ENCODE data around the gene CCDC3. TPM values are rescaled to one million over a fixed set of nuclear protein-coding genes. Genes with fewer than 3 reads are reported as not detected.

The CCDC3 gene
- total RNA-seq, 6 experiments from 2014 or later, result 0.05 to 0.09 (median 0.07) TPM; not detected in 2

GRCh38 chr10:12940791-12941190, 60.7 kb downstream of the CCDC3 start:
- Mint-ChIP-seq H3K9me3 (peaks cover 15% of the 10 kb centered on the region), H3K36me3 (ENCODE audit: low read depth) (no peaks in the 10 kb centered on the region), H3K4me1 (ENCODE audit: low read depth) (no peaks in the 10 kb centered on the region)

GRCh38 chr10:12938271-12938670, 63.2 kb downstream of the CCDC3 start:
- Mint-ChIP-seq H3K27ac (no peak overlapping the region), H3K36me3 (ENCODE audit: low read depth) (no peaks in the 10 kb centered on the region), H3K9me3 (peaks cover 21% of the 10 kb centered on the region), H3K4me1 (ENCODE audit: low read depth) (no peaks in the 10 kb centered on the region), H3K27me3 (ENCODE audit: insufficient read depth) (no peaks in the 10 kb centered on the region), H3K4me3 (no peak overlapping the region)
- DNase-seq, result no peak
- no peak for TF ChIP-seq CTCF (IDR thresholded peaks at IDR 0.05)

More at GRCh38 chr10:12940791-12941190, 60.7 kb downstream of the CCDC3 start:
- Mint-ChIP-seq H3K4me3 (no peak overlapping the region), H3K27me3 (ENCODE audit: insufficient read depth) (no peaks in the 10 kb centered on the region), H3K27ac (no peak overlapping the region)
- no peak for DNase-seq
- TF ChIP-seq CTCF (IDR thresholded peaks at IDR 0.05), result no peak

GRCh38 chr10:12937527-12937926, 64.0 kb downstream of the CCDC3 start:
- Mint-ChIP-seq H3K36me3 (ENCODE audit: low read depth) (no peaks in the 10 kb centered on the region), H3K4me1 (ENCODE audit: low read depth) (no peaks in the 10 kb centered on the region), H3K27ac (no peak overlapping the region), H3K27me3 (ENCODE audit: insufficient read depth) (peaks cover under 1% of the 10 kb centered on the region; the same call in 1 of the 2 replicates), H3K9me3 (peaks cover 21% of the 10 kb centered on the region), H3K4me3 (no peak overlapping the region)
- no peak for DNase-seq
- TF ChIP-seq CTCF (IDR thresholded peaks at IDR 0.05), result no peak

- Mint-ChIP-seq H3K9me3 (peaks cover 22% of the 10 kb centered on the region), H3K36me3 (ENCODE audit: low read depth) (no peaks in the 10 kb centered on the region), H3K4me3 (no peak overlapping the region), H3K27ac (no peak overlapping the region), H3K4me1 (ENCODE audit: low read depth) (no peaks in the 10 kb centered on the region), H3K27me3 (ENCODE audit: insufficient read depth) (peaks cover 1% of the 10 kb centered on the region)
- no peak for TF ChIP-seq CTCF (IDR thresholded peaks at IDR 0.05)
- no peak for DNase-seq
Observed at GRCh38 chr10:12934777-12935176, 66.7 kb downstream of the CCDC3 start.

GRCh38 chr10:12929381-12929780, 72.1 kb downstream of the CCDC3 start:
- TF ChIP-seq CTCF (IDR thresholded peaks at IDR 0.05), result no peak
- Mint-ChIP-seq H3K4me1 (ENCODE audit: low read depth) (no peaks in the 10 kb centered on the region), H3K27ac (no peak overlapping the region), H3K27me3 (ENCODE audit: insufficient read depth) (peaks cover 5% of the 10 kb centered on the region), H3K4me3 (no peak overlapping the region), H3K9me3 (peaks cover 25% of the 10 kb centered on the region), H3K36me3 (ENCODE audit: low read depth) (no peaks in the 10 kb centered on the region)
- DNase-seq, result no peak

GRCh38 chr10:12928571-12928970, 72.9 kb downstream of the CCDC3 start:
- no peaks in the 10 kb centered on the region for H3K36me3 Mint-ChIP-seq (ENCODE audit: low read depth)
- DNase-seq, result no peak
- H3K27me3 Mint-ChIP-seq (ENCODE audit: insufficient read depth), result peaks cover 5% of the 10 kb centered on the region
- H3K4me1 Mint-ChIP-seq (ENCODE audit: low read depth), result no peaks in the 10 kb centered on the region
- no peak overlapping the region for H3K4me3 Mint-ChIP-seq
- TF ChIP-seq CTCF (IDR thresholded peaks at IDR 0.05), result no peak
- peaks cover 23% of the 10 kb centered on the region for H3K9me3 Mint-ChIP-seq
- H3K27ac Mint-ChIP-seq, result no peak overlapping the region
